COLO829 (cell line): ENCODE results near the gene LRRC55.
"Not testable (repeated sequence)": the region's sequence is repeated elsewhere in the genome, so short reads cannot be mapped to it uniquely, and the experiment has no call there.

Experiments
- DNase-seq: peaks from one replicate; pipeline ENCODE4 v3.0.0; 2012; ENCODE audit warnings: low spot score

LRRC55 gene

DNA sequence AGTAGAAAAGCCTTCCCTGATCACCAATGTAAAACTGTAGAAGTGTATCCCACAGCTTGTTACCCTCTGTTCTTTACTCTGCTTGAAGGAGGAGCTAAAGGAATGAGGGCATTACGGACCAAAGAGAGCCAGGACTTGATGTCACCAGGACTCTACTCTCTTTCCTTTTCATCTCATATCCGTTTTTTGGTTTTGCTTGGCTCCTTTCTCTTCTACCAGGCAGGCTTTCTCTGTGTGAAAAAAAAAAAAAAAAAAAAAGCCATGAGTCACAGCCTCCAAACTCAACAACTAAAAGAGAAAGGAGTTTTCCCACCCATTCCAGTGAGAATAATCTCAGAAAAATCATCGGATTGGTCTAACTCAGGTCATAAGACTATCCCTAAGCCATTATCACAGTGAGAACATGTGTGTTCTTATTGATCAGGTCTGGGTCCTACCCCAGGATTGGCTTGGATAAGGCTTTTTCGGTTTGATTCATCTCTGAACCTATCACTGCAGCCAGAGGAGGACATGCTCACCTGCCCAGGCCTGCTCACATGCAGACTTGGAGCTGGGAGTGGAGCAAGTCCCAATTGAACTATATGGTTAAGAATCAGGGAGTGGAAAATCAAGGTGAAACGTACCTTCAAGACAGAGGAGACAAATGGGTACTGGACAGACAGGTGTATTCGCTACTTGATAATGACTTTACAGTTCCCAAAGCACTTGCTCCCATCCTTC lies 19.4 kb upstream of the LRRC55 start:
- no peak for DNase-seq

DNA sequence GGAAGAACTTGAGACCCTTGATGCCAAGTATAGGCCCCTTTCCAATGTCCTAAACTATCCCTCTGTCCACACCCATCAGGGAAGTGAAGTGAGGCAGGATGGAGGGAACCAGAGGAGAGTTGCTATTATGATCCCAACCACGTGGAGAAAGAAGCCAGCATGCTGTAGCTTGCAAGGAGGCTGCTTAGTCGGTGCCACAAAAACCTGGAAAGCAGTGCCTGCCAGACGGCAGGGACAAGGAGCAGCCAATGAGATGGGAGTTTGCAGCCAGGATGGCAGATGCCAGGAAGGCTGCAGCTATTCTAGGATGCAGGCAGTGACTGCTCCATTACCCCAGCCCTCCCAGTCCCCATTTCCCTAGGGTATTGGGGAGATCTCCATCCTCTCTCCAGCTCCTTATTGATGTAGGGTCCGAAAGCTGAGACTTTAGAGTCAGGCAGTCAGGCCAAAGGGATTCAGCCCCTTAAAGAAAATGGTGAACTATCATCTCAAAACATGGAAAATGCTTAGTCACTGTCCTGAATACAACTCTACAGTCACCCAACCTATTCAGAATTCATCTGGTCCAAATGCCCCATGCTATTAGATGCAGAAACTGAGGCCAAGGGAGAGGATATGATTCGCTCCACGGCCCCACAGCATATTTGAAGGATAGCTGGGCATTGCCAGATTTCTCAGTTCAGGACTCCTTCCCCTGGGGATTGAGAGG lies 18.4 kb upstream of the LRRC55 start:
- no peak for DNase-seq

DNA sequence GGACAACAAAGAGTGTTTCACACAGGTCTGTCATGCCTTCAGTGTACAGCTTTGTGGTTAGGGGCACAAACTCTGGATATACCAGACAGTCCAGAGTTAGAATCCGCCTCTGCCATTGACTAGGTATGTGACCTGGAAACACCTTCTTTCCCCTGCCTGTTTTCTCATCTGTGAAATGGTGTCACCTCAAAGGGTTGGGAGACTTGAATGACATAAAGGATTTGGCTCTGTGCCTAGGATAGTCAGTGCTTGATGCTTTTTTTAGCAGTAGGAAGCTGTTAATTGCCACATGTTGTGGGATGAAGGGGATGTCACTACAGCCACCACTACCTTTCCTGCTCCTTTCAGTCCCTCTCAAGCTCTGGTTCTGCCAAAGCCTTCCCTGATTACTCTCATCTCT lies 17.4 kb upstream of the LRRC55 start:
- DNase-seq = no peak

DNA sequence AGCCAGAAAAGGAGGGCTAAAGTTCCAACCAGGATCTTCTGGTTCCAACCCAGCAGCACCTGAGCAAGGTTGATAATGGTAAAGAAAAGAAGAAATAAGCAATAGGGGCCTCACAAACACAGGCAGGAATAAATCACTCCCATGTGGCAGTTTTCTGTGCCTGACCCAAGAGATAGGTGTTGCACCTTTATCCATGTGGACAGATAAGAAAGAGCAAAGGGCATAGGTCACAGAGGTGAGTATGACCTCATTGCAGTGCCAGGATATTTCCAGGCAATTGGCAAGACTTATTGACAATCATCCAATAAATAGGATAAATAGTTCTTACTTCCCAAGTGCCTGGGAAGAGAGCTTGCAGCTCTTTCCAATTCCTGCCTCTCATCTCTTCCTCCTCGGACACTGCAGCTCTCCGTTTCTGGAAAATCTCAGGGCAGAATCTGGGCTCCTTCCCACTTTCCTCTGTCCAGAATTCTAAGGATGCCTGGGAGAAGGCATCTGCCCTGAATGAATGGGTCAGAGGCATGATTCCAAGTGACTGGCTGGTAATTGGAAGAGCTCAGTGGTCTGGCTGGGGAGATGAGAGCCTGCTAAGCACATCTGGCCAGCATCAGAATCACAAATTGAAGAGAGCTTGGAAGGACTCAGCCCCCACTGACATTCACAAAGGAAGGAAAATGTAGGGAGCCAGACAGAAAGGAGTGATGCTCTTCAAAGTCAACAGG lies 14.5 kb upstream of the LRRC55 start:
- DNase-seq = no peak

DNA sequence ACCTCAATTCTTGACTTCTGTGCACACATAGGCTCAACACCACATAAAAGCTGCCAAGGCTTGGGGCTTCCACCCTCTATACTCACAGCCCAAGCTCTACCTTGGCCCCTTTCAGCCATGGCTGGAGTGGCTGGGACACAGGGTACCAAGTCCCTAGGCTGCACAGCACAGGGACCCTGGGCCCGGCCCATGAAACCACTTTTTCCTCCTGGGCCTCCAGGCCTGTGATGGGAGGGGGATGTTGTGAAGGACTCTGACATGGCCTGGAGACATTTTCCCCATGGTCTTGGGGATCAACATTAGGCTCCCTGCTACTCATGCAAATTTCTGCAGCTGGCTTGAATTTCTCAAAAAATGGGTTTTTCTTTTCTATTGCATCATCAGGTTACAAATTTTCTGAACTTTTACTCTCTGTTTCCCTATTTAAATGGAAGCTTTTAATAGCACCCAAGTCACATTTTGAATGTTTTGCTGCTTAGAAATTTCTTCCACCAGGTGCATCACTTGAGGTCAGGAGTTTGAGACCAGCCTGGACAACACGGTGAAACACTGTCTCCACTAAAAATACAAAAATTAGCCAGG lies 11.9 kb upstream of the LRRC55 start:
- not testable (repeated sequence) for DNase-seq

DNA sequence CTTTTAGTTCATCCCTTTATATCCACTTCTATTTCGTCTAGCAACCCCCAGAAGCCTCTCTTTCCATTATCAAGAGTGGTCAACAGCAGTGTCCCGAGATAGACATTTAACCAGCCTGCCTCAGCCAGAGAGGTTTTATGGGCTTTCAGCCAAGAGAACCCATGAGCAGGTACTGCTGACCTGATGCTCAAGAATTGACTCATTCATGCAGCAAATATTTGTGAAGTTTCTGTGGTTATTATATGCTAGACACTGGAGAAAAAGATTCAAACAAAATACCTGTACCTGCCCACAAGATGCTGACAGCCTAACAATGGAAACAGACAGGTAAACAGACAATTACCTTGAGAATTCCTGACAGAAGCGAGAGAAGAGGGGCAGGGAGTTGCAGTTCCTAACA lies 9.7 kb upstream of the LRRC55 start:
- DNase-seq = no peak

DNA sequence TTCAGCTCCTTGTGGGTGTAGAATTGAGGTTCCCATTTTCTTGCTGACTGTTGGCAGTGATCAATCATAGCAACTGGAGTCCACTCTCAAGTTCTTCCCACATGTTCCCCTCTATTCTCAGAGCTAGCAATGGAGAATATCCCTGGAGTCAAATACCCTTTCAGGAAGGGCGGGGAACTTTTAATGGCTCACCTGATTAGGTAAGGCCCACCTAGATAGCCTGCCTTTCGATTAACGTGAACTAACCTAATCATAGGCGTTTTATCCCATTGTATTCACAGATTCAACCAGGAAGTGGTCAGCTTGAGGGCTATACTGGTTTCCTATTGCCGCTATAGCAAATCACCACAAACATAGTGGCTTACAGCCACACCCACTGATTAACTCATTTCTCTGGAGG lies 7.1 kb upstream of the LRRC55 start:
- DNase-seq = no peak

DNA sequence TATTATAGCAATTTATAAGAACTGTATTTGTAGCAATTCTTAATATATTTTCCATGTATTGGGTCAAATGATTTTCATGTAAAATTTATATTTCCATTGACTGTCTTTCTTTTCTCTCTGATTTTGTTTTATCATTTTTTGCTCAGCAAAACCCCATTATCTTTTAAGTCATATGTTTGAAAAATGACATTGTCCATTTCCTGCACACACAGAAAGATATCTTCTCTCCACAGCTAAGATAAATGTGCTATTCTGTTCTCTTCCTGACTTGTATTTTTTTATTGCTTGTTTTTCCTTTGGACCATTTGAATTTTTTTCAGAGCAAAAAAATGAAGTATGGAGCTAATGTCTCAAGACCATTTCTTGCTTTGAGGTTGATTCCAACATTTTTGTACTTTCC lies 6.3 kb upstream of the LRRC55 start:
- no peak for DNase-seq

DNA sequence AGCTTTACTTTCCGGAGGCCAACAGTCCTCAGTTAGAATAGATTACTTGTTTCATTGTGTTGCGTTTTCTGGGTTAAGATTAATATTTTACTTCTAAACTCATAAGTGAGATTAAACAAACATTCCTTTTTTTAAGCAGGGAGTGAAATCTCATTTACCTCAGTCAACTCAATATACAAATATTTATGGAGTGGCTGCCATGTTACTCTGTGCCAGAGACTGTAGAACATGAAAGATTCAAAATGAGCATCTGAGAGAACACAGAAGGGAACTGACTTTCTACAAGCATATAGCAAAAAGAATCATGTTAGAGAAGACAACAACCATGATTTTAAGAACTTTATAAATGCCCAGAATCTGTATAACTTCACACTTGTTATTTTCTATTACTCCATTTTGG lies 3.4 kb upstream of the LRRC55 start:
- DNase-seq = no peak

DNA sequence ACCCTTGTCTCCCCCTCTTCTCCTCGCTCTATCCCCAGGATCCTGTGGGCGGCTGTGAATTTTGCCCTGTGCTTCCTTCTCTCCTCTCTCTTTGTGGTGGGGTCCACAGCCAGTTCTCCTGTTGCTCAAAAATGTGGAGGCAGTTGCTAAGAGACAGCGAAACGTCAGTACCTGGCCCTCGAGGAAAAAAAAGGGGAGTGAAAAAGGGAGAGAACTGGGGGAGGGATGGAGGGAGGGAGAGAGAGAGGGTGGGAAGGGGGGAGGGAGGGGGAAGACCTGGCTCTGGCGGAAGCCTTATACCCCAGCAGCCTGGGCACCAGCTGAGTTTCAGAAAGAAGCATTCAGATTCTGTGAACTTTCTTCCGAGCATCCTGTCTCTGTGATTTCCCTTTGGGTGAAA lies 2.1 kb upstream of the LRRC55 start:
- DNase-seq = no peak

DNA sequence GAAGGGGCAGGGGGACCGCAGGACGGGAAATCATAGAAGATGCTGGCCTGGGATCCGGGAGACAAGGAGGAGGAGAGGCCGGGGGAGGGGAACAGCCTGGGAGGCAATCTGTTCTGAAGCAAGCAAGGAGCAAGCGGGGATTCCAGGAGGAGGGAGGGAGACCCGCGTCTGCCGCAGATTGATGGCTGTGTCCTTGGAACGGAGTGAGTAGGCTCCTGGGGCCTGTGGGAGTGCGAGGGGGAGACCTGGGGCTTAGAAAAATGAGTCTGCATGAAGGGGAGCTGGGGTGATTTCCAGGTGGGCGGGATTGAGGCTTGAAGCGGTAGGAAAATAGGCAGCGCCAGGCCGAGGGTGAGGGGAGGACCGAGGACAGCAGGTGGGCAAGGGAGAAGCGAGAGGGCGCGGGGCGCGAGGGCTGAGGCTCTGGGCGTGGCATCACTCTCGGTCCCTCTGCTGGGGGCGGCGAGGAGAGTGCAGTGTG lies 1.6 kb upstream of the LRRC55 start:
- DNase-seq = no peak

DNA sequence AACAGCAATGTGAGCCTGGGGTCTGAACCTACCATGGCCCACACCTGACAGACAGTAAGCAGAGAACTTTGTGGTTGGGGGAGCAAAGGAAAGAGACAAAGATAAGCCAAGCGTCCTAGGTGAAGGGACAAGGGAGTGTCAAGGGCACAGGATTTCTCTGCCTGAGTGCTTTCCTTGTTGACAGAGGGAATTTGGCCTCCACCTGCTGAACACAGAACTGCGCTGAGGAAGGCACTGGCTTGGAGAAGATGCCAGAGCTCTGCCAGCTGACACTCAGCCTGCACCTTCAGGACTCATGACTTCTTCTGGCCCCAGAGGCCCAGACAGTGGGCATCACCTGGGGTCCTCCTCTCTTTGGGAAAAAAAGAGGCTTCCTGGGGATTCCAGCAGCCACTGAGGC lies 789 bp upstream of the LRRC55 start:
- no peak for DNase-seq

DNA sequence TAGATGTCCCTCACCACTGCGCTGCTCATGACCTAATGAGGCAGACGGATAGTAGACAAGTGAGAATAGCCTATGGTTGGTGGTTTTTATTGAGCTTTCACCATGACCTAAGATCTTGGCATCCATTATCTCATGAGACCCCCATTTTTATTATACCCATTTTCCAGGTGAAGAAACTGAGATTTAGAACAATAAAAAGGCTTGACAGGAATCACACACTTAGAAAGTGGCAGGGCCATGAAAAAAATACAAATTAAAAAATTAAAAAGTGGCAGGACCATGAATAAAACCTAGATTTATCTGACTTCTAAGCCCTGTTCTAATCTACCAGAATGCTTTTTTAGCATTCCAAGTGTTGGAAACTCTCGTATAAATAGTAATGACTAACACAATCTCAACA lies 1.1 kb downstream of the LRRC55 start:
- DNase-seq = no peak

DNA sequence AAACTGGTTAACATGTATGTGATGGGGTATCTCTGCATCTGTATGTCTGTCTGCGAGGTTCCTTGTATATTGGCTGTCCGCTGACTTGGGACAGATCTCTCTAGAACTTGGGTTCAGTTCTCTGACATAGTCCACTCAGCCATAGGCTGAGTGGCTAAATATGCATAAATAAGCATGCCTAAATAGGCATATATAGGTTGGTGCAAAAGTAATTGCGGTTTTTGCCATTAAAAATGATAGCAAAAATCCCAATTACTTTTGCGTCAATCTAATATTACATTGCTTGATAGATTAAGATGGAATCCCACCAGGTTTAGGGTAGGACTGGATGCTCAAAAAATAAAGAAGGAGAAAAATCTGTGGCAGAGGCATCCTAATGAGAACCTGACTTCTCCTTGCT lies 8.8 kb downstream of the LRRC55 start:
- DNase-seq = no peak

DNA sequence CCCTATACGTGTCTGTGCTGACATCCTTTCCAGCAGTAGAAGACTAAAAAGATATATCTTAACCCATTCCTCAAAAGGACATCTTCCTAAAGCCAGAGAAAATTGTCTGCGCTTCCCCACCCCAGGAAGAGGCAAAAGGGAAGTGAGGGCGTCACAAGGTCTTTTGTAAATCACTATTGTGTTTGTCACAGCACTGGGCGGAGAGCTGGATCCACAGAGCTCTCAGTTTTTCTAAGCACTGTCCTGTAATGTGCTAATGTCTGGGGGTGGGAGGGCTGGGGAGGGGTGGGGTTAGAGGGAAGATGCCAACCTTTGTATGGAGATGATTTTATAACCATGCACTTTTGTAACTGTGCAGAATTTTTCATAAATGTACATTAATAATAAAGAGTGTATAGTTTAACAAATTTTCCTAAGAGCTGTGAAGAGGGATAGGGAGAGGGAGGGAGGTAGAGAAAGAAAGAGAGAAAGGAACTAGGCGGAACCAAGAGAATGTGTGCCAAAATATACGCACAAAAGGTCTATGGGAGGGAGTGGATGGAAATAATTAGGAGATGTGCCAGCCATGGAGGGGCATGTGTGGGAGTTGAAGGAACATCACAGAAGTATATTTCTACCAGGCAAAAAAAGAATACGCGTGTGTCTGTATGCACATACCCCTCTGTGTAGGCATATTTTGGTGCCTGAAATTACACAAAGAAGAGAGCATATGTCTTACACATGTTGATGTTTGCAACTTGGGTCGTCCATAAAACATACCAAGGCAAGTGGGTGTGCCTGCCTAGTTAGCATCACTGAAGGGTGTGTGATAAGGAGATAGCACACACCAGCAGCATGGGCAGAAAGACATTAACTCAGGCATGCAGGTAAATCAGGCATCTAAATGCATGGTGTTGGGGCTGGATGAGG lies 9.8 kb downstream of the LRRC55 start:
- DNase-seq = no peak

DNA sequence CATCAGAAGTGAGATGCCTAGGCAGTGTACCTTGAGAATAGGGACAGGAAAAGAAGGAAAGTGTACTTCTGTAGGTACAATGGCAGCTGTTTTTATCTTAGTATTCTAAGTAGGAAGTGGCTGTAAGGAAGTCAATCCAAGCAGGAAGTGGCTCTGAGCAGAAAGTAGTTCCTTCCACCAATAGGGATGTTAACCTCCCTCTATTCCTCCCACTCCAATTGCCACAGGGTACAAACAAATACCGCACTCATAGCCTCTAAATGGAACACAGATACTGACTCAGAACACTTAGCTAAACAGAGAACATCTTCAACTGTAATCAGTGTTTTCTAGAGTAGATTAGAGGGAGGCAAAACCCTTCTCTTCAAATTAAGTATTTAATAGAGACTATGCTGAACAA lies 10.6 kb downstream of the LRRC55 start:
- peak; percentile 48 for DNase-seq

DNA sequence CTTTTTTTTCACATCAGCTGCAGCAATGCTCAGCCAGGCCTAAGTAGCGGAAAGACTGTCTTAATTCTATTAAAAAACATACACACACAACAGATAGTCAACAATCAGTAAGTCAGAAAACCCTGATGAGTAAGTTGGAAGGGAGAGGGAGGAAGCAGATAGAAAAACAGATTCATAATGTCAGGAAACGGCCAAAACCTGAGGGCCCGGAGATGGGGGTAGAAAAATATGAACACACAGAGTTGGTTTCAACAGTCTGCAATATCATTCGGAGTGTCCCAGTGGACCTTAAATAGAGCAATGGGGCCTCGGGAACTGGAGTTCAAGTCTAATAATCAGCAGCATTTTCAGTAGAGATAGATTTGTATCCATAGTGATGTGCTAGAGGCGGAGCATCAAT lies 14.8 kb downstream of the LRRC55 start:
- DNase-seq = no peak

DNA sequence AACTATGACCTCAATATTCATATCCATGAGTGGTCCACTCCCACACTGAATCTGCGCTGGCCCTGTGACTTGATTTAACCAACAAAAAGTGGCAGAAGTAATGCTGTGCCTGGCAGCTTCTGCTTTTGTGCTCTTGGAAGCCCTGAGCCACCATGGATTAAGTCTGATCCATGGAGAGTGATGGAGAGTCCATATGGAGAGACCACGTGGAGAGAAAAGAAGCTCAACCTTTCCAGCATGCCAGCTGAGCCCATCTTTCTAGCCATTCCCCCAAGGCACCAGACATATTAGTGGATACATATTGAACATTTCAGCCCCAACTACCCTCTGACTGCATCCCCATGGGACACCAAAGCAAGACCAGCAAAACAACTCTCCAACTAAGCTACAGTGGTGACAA lies 16.0 kb downstream of the LRRC55 start:
- no peak for DNase-seq

DNA sequence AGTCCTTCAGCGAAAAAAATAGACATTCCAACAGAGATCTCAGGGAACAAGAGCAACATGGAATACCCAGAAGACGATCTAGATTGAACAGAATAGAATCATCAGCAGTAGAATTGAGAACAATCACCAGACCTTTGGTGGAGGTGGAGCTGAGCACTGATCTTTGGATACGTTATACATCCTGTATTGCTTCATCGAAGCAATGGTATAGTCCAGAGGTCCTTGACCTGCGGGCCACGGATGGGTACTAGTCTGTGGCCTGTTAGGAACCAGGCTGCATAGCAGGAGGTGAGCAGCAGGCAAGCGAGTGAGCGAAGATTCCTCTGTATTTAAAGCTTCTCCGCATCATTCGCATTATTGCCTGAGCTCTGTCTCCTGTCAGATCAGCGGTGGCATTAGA lies 17.6 kb downstream of the LRRC55 start:
- DNase-seq = no peak

DNA sequence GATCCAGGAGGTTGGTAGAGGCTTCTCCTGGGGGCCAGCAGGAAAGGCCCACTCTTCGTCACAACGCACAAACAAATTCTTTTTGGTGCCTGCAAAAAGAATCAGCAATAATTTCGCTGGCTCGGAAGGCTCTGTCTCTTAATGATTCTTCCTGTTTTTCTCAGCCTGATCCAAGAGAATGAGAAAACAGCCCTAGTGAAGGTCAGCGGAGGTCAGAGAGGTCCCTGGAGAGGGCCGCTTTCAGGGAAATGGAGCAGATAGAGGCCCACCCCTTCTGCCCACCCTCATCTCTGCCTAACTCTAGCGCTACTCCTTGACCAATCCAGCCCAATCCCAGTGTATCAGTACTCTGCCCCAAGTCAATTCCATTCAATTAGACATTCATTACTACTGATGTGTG lies 19.2 kb downstream of the LRRC55 start:
- no peak for DNase-seq

DNA sequence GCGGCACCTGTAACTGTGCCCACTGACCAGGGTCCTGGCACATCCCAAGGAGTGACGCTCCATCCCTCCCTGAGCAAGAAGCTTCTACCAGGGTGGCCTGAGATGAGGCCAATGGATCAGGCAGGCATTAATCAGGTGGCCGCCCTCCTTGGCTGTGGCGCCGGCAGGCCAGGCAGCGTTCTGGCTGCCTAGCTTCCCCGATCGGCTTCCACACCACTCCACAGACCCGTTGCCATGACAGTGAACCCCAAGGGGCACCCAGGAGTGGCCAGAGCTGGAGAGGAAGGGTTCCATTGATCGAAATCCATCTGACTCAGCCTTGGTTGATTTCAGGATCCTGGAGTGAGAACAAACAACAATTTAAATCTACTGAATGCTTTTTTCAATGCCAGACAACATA lies 20.5 kb downstream of the LRRC55 start:
- DNase-seq = no peak

DNA sequence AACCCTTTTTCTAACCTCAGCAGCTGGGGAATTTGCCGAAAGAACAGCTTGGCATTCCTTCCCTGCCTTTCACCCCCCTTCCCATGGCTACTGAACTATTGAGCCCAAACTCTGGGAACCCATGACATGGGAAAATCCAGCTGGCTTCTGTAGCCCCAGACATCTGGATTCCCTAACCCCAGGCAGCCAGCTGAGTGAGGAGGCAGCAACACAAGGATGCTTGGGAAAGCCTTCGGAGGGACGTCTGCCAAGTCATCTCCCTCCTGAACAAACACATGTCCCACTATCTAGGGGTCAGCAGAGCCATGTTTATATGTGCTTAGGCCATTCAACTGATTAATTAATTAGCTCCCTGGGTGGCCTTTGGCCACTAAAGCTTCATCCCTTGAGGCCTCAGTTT lies 21.6 kb downstream of the LRRC55 start:
- no peak for DNase-seq
